Naive B cell (primary cell): ENCODE results near the gene SPCS1. TPM values are rescaled to one million over a fixed set of nuclear protein-coding genes. Genes with fewer than 3 reads are reported as not detected.

ENCODE experiments used
- polyA plus RNA-seq, 6 donors: library from polyadenylated mRNA; unstranded; fragments of 300-500 nt; fragmentation: Illumina TruSeq; gene quantifications; one replicate each; pipeline ENCODE4 v1.2.3, GENCODE V29; 2021; ENCODE audit warnings: low read depth in 6 of 6

The SPCS1 gene
- polyA plus RNA-seq, 6 donors from 2014 or later: 312 to 425 (median 327) TPM

Other genes starting within 250 kb of the SPCS1 start
- gene STAB1, start 210.8 kb upstream of the SPCS1 start, polyA plus RNA-seq: not detected
- gene NT5DC2, start 172.2 kb upstream of the SPCS1 start, polyA plus RNA-seq: under 1 TPM in 2 of 6 donors, not detected in 4; 0.13 to 0.86 TPM
- 10 to 100 TPM; 10.5 to 54.7 (median 20.2) TPM for gene UQCC5, start 169.5 kb upstream of the SPCS1 start, polyA plus RNA-seq
- gene PBRM1, start 20.2 kb upstream of the SPCS1 start, polyA plus RNA-seq: 100 to 1,000 TPM in 3 of 6 donors, 10 to 100 TPM in 3; 88.7 to 133 (median 95.8) TPM
- gene GNL3, start 20.1 kb upstream of the SPCS1 start, polyA plus RNA-seq: 10 to 100 TPM; 39.2 to 63.8 (median 58.2) TPM
- 10 to 100 TPM; 26.5 to 57.9 (median 41.4) TPM for gene GLT8D1, start 315 bp upstream of the SPCS1 start, polyA plus RNA-seq
- gene NEK4, start 64.8 kb downstream of the SPCS1 start, polyA plus RNA-seq: 10 to 100 TPM in 4 of 6 donors, 1 to 10 TPM in 2; 8.9 to 24.8 (median 12.7) TPM
- 1 to 10 TPM in 2 of 6 donors, not detected in 4; 1.7 to 3.7 TPM for gene ITIH1, start 71.5 kb downstream of the SPCS1 start, polyA plus RNA-seq
- not detected for gene ITIH3, start 88.7 kb downstream of the SPCS1 start, polyA plus RNA-seq
- not detected for gene ITIH4, start 124.6 kb downstream of the SPCS1 start, polyA plus RNA-seq
- under 1 TPM in 1 of 6 donors, not detected in 5; 0.76 TPM for gene MUSTN1, start 128.9 kb downstream of the SPCS1 start, polyA plus RNA-seq
- 10 to 100 TPM in 1 of 6 donors, 1 to 10 TPM in 5; 3.6 to 10.2 (median 5.9) TPM for gene STIMATE, start 191.4 kb downstream of the SPCS1 start, polyA plus RNA-seq